OCI-LY7 (cell line): ENCODE results near the gene CABP1.
"Not testable (repeated sequence)": the region's sequence is repeated elsewhere in the genome, so short reads cannot be mapped to it uniquely, and the experiment has no call there.

ENCODE experiments used
- EZH2phosphoT487 ChIP-seq: fragments of 200-600 bp; sonication (generic); IDR thresholded peaks from 2 replicates; pipeline ENCODE4 v1.6.1; 2018; ENCODE audit warnings: low read depth, borderline replicate concordance, mild to moderate bottlenecking, mixed run types, antibody characterized with exemption, low read length, moderate library complexity, mixed read lengths
- TF ChIP-seq, protein P1 (sequence below): fragments of 200-600 bp; sonication (generic); conservative IDR thresholded peaks from 2 replicates; pipeline ENCODE4 v1.5.1; 2014; ENCODE audit warnings: mild to moderate bottlenecking, antibody characterized with exemption, low read length, moderate library complexity, mixed read lengths

DNA sequence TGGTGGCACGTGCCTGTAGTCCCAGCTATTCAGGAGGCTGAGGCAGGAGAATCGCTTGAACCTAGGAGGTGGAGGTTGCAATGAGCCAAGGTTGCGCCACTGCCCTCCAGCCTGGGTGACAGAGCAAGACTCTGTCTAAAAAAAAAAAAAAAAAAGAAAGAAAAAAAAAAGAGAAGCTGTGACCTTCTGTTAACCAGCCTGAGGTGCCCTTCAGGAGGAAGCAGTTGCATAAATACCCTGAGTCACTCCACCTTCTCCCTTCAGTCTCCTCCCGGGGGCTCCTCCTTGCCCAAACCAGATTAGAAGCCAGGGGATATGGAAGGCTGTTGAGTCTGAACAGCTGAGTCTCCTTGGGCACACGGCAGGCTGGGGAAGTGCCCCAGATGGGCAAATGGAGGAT lies 38.0 kb upstream of the CABP1 start:
- TF ChIP-seq, protein P1, sequence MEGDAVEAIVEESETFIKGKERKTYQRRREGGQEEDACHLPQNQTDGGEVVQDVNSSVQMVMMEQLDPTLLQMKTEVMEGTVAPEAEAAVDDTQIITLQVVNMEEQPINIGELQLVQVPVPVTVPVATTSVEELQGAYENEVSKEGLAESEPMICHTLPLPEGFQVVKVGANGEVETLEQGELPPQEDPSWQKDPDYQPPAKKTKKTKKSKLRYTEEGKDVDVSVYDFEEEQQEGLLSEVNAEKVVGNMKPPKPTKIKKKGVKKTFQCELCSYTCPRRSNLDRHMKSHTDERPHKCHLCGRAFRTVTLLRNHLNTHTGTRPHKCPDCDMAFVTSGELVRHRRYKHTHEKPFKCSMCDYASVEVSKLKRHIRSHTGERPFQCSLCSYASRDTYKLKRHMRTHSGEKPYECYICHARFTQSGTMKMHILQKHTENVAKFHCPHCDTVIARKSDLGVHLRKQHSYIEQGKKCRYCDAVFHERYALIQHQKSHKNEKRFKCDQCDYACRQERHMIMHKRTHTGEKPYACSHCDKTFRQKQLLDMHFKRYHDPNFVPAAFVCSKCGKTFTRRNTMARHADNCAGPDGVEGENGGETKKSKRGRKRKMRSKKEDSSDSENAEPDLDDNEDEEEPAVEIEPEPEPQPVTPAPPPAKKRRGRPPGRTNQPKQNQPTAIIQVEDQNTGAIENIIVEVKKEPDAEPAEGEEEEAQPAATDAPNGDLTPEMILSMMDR, result not testable (repeated sequence)
- not testable (repeated sequence) for TF ChIP-seq EZH2phosphoT487
